ENCODE results near the gene AMBRA1.

- TF ChIP-seq CTCF (conservative IDR thresholded peaks at IDR 0.05; ENCODE audit: low read depth, low read length): no peak
- no peak for TF ChIP-seq EZH2 (IDR thresholded peaks at IDR 0.05; ENCODE audit: low read length, unreplicated experiment)
- TF ChIP-seq EZH2phosphoT487 (IDR thresholded peaks at IDR 0.05; ENCODE audit: borderline replicate concordance, low read length): no peak
Observed at GRCh38 chr11:46527591-46528130, 66.2 kb downstream of the AMBRA1 start.
